ENCODE results near the gene ADM.
A peak's percentile ranks its signal among the peaks of the same experiment; 100 is the strongest.

The ADM gene

GRCh38 chr11:10309163-10310093 is 4.6 kb downstream of the ADM start:
- DNase-seq (ENCODE audit: low spot score) = peak; percentile 32

GRCh38 chr11:10310301-10310841 is 5.5 kb downstream of the ADM start:
- DNase-seq (ENCODE audit: low spot score) = no peak

- DNase-seq (ENCODE audit: low spot score) = no peak
Measured at GRCh38 chr11:10311802-10312201, 6.9 kb downstream of the ADM start.

- peak; percentile 41 for DNase-seq (ENCODE audit: low spot score)
Measured at GRCh38 chr11:10314199-10315072, 9.6 kb downstream of the ADM start.

GRCh38 chr11:10315083-10315482 is 10.2 kb downstream of the ADM start:
- no peak for DNase-seq (ENCODE audit: low spot score)

GRCh38 chr11:10317151-10317755 is 12.4 kb downstream of the ADM start:
- no peak for DNase-seq (ENCODE audit: low spot score)

- DNase-seq (ENCODE audit: low spot score) = no peak
Measured at GRCh38 chr11:10317776-10318526, 13.1 kb downstream of the ADM start.

GRCh38 chr11:10318527-10318802 is 13.6 kb downstream of the ADM start:
- no peak for DNase-seq (ENCODE audit: low spot score)

GRCh38 chr11:10319702-10320558 is 15.1 kb downstream of the ADM start:
- no peak for DNase-seq (ENCODE audit: low spot score)

GRCh38 chr11:10320736-10321465 is 16.0 kb downstream of the ADM start:
- DNase-seq (ENCODE audit: low spot score) = no peak

GRCh38 chr11:10322401-10322800 is 17.5 kb downstream of the ADM start:
- no peak for DNase-seq (ENCODE audit: low spot score)

- peak; percentile 53 for DNase-seq (ENCODE audit: low spot score)
Measured at GRCh38 chr11:10322830-10323792, 18.2 kb downstream of the ADM start.

GRCh38 chr11:10323793-10324170 is 18.9 kb downstream of the ADM start:
- DNase-seq (ENCODE audit: low spot score) = no peak

- DNase-seq (ENCODE audit: low spot score) = no peak
Measured at GRCh38 chr11:10324474-10324873, 19.6 kb downstream of the ADM start.

- peak; percentile 58 for DNase-seq (ENCODE audit: low spot score)
Measured at GRCh38 chr11:10325277-10326011, 20.6 kb downstream of the ADM start.

- DNase-seq (ENCODE audit: low spot score) = no peak
Measured at GRCh38 chr11:10326012-10326964, 21.4 kb downstream of the ADM start.

GRCh38 chr11:10327254-10327653 is 22.4 kb downstream of the ADM start:
- DNase-seq (ENCODE audit: low spot score) = no peak
